Measurements from ENCODE around the gene PLEKHA6. TPM values are rescaled to one million over a fixed set of nuclear protein-coding genes. Genes with fewer than 3 reads are reported as not detected.

The PLEKHA6 gene
- total and polyA plus RNA-seq, 2 of the 4 experiments (the other 2 are of a cell fraction): 8.2 to 19.9 TPM

- H4K5ac ChIP-seq (ENCODE audit: low read depth, low read length): peak overlapping the region; percentile 66
- intact Hi-C loops (cut with micrococcal nuclease) (loop anchor here (10.0 kb wide), 1 partner anchor 60 kb away; the partner anchor contains the start of gene PLEKHA6), in situ Hi-C loops (cut with MboI; ENCODE audit: low sequenced_read_pairs) (no loop called here), dilution Hi-C loops (cut with HindIII; ENCODE audit: low sequenced_read_pairs, unreplicated experiment) (no loop called here)
- peak overlapping the region; percentile 78; the same call in 1 of the 2 replicates for H3K23ac ChIP-seq (ENCODE audit: low read depth, low read length)
- H2BK120ac ChIP-seq (ENCODE audit: low read depth, low read length): peak overlapping the region; percentile 97
- peaks cover 29% of the 10 kb centered on the region for H3K4me1 ChIP-seq (ENCODE audit: control insufficient read depth, insufficient read depth, low read length)
- H2BK5ac ChIP-seq (ENCODE audit: low read depth, low read length, poor library complexity, severe bottlenecking): peak overlapping the region; percentile 89
- BruUV-seq (replicated peaks): no TSS peak
- H3K4ac ChIP-seq (ENCODE audit: low read depth, low read length): peak overlapping the region; percentile 98
- ATAC-seq (ENCODE audit: low read depth) (peak; percentile 60), DNase-seq (peak; percentile 97)
- peak overlapping the region; percentile 96 for H2AK5ac ChIP-seq (ENCODE audit: low read depth, low read length)
- no peak overlapping the region for H3K4me3 ChIP-seq (ENCODE audit: insufficient read depth, low read depth, low read length)
- no peak overlapping the region for H3K9ac ChIP-seq (ENCODE audit: low read depth, low read length)
- peak overlapping the region; percentile 69 for H3K4me2 ChIP-seq (ENCODE audit: low read depth, low read length)
- peak overlapping the region; percentile 69 for H3K56ac ChIP-seq (ENCODE audit: extremely low read depth, insufficient read depth, low read length)
- H3K27me3 ChIP-seq (ENCODE audit: control insufficient read depth, insufficient read depth, low read length): no peaks in the 10 kb centered on the region
- CTCF ChIA-PET: interaction anchor here (1.0 kb wide), 1 partner anchor 29 kb away, joined by 3 read pairs; no protein-coding TSS in a partner anchor
- no peaks in the 10 kb centered on the region for H4K20me1 ChIP-seq (ENCODE audit: insufficient read depth, low read length)
- H2AK9ac ChIP-seq (replicated peaks; ENCODE audit: low read depth, low read length, poor library complexity): peak overlapping the region; percentile 42
- H3K9me3 ChIP-seq (ENCODE audit: control insufficient read depth, insufficient read depth, low read length): no peaks in the 10 kb centered on the region
- H2BK15ac ChIP-seq (ENCODE audit: low read depth, low read length): peak overlapping the region; percentile 85; the same call in 2 of the 3 replicates
- peaks cover 25% of the 10 kb centered on the region for H3K9me1 ChIP-seq (ENCODE audit: insufficient read depth, low read length)
- peak overlapping the region; percentile 96 for H4K91ac ChIP-seq (ENCODE audit: insufficient read depth, low read depth, low read length)
- TF ChIP-seq SMC3 (IDR thresholded peaks at IDR 0.05; ENCODE audit: low read depth, low read length): peak; percentile 17; the same call in 1 of the 2 replicates
- TF ChIP-seq POLR2A (IDR thresholded peaks at IDR 0.05; ENCODE audit: low read depth, low read length): no peak
- TF ChIP-seq MAFK (IDR thresholded peaks at IDR 0.05; ENCODE audit: low read depth, low read length): no peak
- no peak for TF ChIP-seq RFX5 (IDR thresholded peaks at IDR 0.05; ENCODE audit: low read depth, low read length)
- no peak for TF ChIP-seq USF2 (IDR thresholded peaks at IDR 0.05; ENCODE audit: low read depth, low read length)
- no peak for TF ChIP-seq ELK1 (IDR thresholded peaks at IDR 0.05; ENCODE audit: borderline replicate concordance, low read depth, low read length)
- TF ChIP-seq RCOR1 (IDR thresholded peaks at IDR 0.05; ENCODE audit: insufficient replicate concordance, low read length): peak; percentile 96
- no peak for TF ChIP-seq MXI1 (IDR thresholded peaks at IDR 0.05; ENCODE audit: borderline replicate concordance, low read depth, low read length)
- TF ChIP-seq RAD21 (IDR thresholded peaks at IDR 0.05; ENCODE audit: low read length): peak; percentile 21; the same call in 1 of the 2 replicates
- no peak for TF ChIP-seq CHD1 (IDR thresholded peaks at IDR 0.05; ENCODE audit: low read depth, low read length)
- TF ChIP-seq NFE2L2 (IDR thresholded peaks at IDR 0.05; ENCODE audit: low read depth, low read length): no peak
- peak; percentile 91 for TF ChIP-seq FOS (IDR thresholded peaks at IDR 0.05; ENCODE audit: low read depth, low read length)
- TF ChIP-seq MAZ (IDR thresholded peaks at IDR 0.05; ENCODE audit: borderline replicate concordance, low read depth, low read length): peak; percentile 14; the same call in 1 of the 2 replicates
- no peak for TF ChIP-seq CTCF (conservative IDR thresholded peaks at IDR 0.05; ENCODE audit: low read depth, low read length)
- peak; percentile 48; the same call in 1 of the 2 replicates for TF ChIP-seq BHLHE40 (IDR thresholded peaks at IDR 0.05; ENCODE audit: low read depth, low read length)
- TF ChIP-seq CEBPB (IDR thresholded peaks at IDR 0.05; ENCODE audit: low read depth, low read length): peak; percentile 100
- no peaks in the 10 kb centered on the region for H3K36me3 ChIP-seq (ENCODE audit: control insufficient read depth, insufficient read depth, low read length)
- H3K27ac ChIP-seq (ENCODE audit: insufficient read depth, low read length): peak overlapping the region; percentile 66
- POLR2A ChIA-PET (ENCODE audit: unreplicated experiment): interaction anchor here (0.6 kb wide), 1 partner anchor 11 kb away, joined by 3 read pairs; no protein-coding TSS in a partner anchor
- peak overlapping the region; percentile 97 for H2BK20ac ChIP-seq (ENCODE audit: low read depth, low read length)
- WGBS, 2 experiments (ENCODE audit: extremely low coverage in 2 of 2, insufficient read length in 1 of 2): no CpG with 5 or more reads among the region's 5 CpGs
- H4K8ac ChIP-seq (ENCODE audit: low read depth in 2 of 2, low read length in 2 of 2): peak overlapping the region; percentile 9 to 93
- H2AFZ ChIP-seq (replicated peaks; ENCODE audit: low read length, poor library complexity): no peak overlapping the region
- peaks cover 0 to 7% of the 10 kb centered on the region in 2 experiments; a peak in 2 of 4 replicates for H3K79me1 ChIP-seq (ENCODE audit: low read depth in 1 of 2, low read length in 2 of 2)
- H3K18ac ChIP-seq (ENCODE audit: low read depth, low read length): peak overlapping the region; percentile 84
- peak overlapping the region; percentile 86 for H3K14ac ChIP-seq (replicated peaks; ENCODE audit: low read depth, low read length)
Observed at GRCh38 chr1:204294357-204294756, 65.4 kb downstream of the PLEKHA6 start.

Data from IMR-90 (cell line).